Measurements from ENCODE around the gene ASAP3. TPM values are rescaled to one million over a fixed set of nuclear protein-coding genes. Genes with fewer than 3 reads are reported as not detected.

ASAP3 gene
- total RNA-seq, 1 donor, result 107 TPM

GRCh38 chr1:23470282-23471070 lies 13.5 kb downstream of the ASAP3 start:
- H2AFZ ChIP-seq (ENCODE audit: low read length), result peak overlapping the region; percentile 5
- peaks cover 6% of the 10 kb centered on the region for H4K20me1 ChIP-seq (ENCODE audit: insufficient read depth, low read length)
- H3K27ac ChIP-seq (ENCODE audit: low read depth, low read length), result peak overlapping the region; percentile 63
- H3K4me2 ChIP-seq (ENCODE audit: insufficient read depth, low read length), result peak overlapping the region; percentile 21
- H3K4me1 ChIP-seq (ENCODE audit: insufficient read depth, low read length), result peaks cover 48% of the 10 kb centered on the region
- TF ChIP-seq CTCF (IDR thresholded peaks at IDR 0.05; ENCODE audit: extremely low read depth, low read depth, low read length), result no peak
- peaks cover 18% of the 10 kb centered on the region for H3K79me2 ChIP-seq (ENCODE audit: insufficient read depth, low read length)
- no peaks in the 10 kb centered on the region for H3K27me3 ChIP-seq (ENCODE audit: insufficient read depth, low read length)
- no peaks in the 10 kb centered on the region for H3K9me3 ChIP-seq (ENCODE audit: low read depth, low read length)
- H3K4me3 ChIP-seq (ENCODE audit: insufficient read depth, low read length), result no peak overlapping the region
- peak; percentile 94 for DNase-seq (ENCODE audit: insufficient read length, low spot score, missing footprints)
- H3K36me3 ChIP-seq (ENCODE audit: insufficient read depth, low read length), result no peaks in the 10 kb centered on the region

- no peak for DNase-seq (ENCODE audit: insufficient read length, low spot score, missing footprints)
- H3K4me1 ChIP-seq (ENCODE audit: insufficient read depth, low read length), result peaks cover 40% of the 10 kb centered on the region
- no peak overlapping the region for H3K4me2 ChIP-seq (ENCODE audit: insufficient read depth, low read length)
- H4K20me1 ChIP-seq (ENCODE audit: insufficient read depth, low read length), result peaks cover 5% of the 10 kb centered on the region
- H3K27ac ChIP-seq (ENCODE audit: low read depth, low read length), result peak overlapping the region; percentile 63
- H3K4me3 ChIP-seq (ENCODE audit: insufficient read depth, low read length), result no peak overlapping the region
- no peaks in the 10 kb centered on the region for H3K9me3 ChIP-seq (ENCODE audit: low read depth, low read length)
- no peak overlapping the region for H2AFZ ChIP-seq (ENCODE audit: low read length)
- H3K79me2 ChIP-seq (ENCODE audit: insufficient read depth, low read length), result peaks cover 18% of the 10 kb centered on the region
- no peak for TF ChIP-seq CTCF (IDR thresholded peaks at IDR 0.05; ENCODE audit: extremely low read depth, low read depth, low read length)
- no peaks in the 10 kb centered on the region for H3K36me3 ChIP-seq (ENCODE audit: insufficient read depth, low read length)
- H3K27me3 ChIP-seq (ENCODE audit: insufficient read depth, low read length), result no peaks in the 10 kb centered on the region
Observed at GRCh38 chr1:23469372-23469982, 14.5 kb downstream of the ASAP3 start.

- Histone ChIP-seq H3K27me3 (ENCODE audit: insufficient read depth, low read length) (no peaks in the 10 kb centered on the region), H4K20me1 (ENCODE audit: insufficient read depth, low read length) (peaks cover 8% of the 10 kb centered on the region), H3K79me2 (ENCODE audit: insufficient read depth, low read length) (peaks cover 7% of the 10 kb centered on the region), H3K27ac (ENCODE audit: low read depth, low read length) (no peak overlapping the region), H3K9me3 (ENCODE audit: low read depth, low read length) (no peaks in the 10 kb centered on the region), H3K36me3 (ENCODE audit: insufficient read depth, low read length) (no peaks in the 10 kb centered on the region), H2AFZ (ENCODE audit: low read length) (no peak overlapping the region), H3K4me2 (ENCODE audit: insufficient read depth, low read length) (no peak overlapping the region), H3K4me3 (ENCODE audit: insufficient read depth, low read length) (no peak overlapping the region), H3K4me1 (ENCODE audit: insufficient read depth, low read length) (peaks cover 27% of the 10 kb centered on the region)
- TF ChIP-seq CTCF (IDR thresholded peaks at IDR 0.05; ENCODE audit: extremely low read depth, low read depth, low read length), result no peak
- no peak for DNase-seq (ENCODE audit: insufficient read length, low spot score, missing footprints)
Observed at GRCh38 chr1:23466423-23466989, 17.5 kb downstream of the ASAP3 start.

- Histone ChIP-seq H3K27me3 (ENCODE audit: insufficient read depth, low read length) (no peaks in the 10 kb centered on the region), H3K4me2 (ENCODE audit: insufficient read depth, low read length) (no peak overlapping the region), H3K36me3 (ENCODE audit: insufficient read depth, low read length) (no peaks in the 10 kb centered on the region), H3K27ac (ENCODE audit: low read depth, low read length) (no peak overlapping the region), H3K4me1 (ENCODE audit: insufficient read depth, low read length) (peaks cover 4% of the 10 kb centered on the region), H3K79me2 (ENCODE audit: insufficient read depth, low read length) (peaks cover 7% of the 10 kb centered on the region), H2AFZ (ENCODE audit: low read length) (no peak overlapping the region), H3K4me3 (ENCODE audit: insufficient read depth, low read length) (no peak overlapping the region), H3K9me3 (ENCODE audit: low read depth, low read length) (no peaks in the 10 kb centered on the region), H4K20me1 (ENCODE audit: insufficient read depth, low read length) (peaks cover 9% of the 10 kb centered on the region)
- no peak for DNase-seq (ENCODE audit: insufficient read length, low spot score, missing footprints)
- no peak for TF ChIP-seq CTCF (IDR thresholded peaks at IDR 0.05; ENCODE audit: extremely low read depth, low read depth, low read length)
Observed at GRCh38 chr1:23463286-23463685, 20.7 kb downstream of the ASAP3 start.
